Measurements from ENCODE around the gene FBN2.

The FBN2 gene

DNA sequence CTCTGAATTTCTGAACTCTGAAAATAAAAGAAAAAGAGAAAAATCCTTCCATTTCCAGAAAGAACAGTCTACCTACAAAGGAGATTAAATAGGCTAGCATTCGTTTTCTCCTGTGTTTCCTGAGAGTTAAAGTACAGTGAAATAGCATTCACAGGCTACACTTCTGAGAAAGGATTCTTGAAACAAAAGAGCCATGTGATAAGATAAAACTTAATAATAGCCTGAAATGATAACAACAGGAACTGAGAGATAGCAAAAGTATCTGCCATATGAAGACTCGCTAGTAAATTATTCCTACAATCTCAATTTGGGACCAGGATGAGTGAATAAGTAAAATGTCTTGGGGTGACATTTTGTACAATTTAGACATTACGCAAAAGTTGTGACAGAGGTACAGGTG, 62.4 kb downstream of the FBN2 start:
- ChIA-PET POLR2A (no interaction called here), CTCF (no interaction called here)
- TF ChIP-seq CTCF (IDR thresholded peaks at IDR 0.05; ENCODE audit: control extremely low read depth, extremely low read depth, low read depth, missing control alignments): no peak
- no peak for DNase-seq (ENCODE audit: extremely low spot score)

DNA sequence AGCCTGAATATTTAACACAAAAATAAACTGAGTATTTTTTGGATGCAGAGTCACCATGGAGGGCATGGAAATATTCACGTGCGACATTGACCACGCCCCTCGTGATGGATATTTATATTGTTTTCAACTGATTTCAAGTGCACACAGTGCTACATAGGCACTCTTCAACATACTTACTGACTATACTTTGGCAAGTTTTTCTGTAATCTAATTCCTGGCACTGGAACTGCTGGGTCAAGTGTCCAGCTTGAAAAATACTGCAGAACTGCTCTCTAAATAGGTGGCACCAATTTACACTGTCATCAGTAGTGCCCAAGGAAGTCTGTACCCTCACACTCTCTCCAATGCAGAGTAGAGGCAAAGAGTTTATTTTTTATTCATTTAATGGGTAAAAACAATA, 65.1 kb downstream of the FBN2 start:
- DNase-seq (ENCODE audit: extremely low spot score): no peak
- ChIA-PET POLR2A (no interaction called here), CTCF (no interaction called here)
- no peak for TF ChIP-seq CTCF (IDR thresholded peaks at IDR 0.05; ENCODE audit: control extremely low read depth, extremely low read depth, low read depth, missing control alignments)

DNA sequence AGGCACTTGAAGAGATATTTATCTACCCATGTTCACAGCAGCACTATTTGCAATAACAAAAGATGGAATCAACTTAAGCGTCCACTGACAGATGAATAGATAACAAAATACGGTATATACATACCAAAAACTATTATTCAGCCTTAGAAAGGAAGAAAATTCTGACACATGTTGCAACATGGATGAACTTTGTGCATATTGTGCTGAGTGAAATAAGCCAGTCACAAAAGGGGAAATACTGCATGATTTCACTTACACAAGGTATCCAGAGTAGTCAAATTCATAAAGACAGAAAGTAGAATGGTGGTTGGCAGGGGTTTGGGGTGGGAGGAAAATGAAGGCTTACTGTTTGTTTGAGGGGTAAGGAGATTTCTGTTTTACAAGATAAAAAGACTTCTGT, 66.0 kb downstream of the FBN2 start:
- no peak for DNase-seq (ENCODE audit: extremely low spot score)
- CTCF ChIA-PET: no interaction called here
- POLR2A ChIA-PET: no interaction called here
- no peak for TF ChIP-seq CTCF (IDR thresholded peaks at IDR 0.05; ENCODE audit: control extremely low read depth, extremely low read depth, low read depth, missing control alignments)

DNA sequence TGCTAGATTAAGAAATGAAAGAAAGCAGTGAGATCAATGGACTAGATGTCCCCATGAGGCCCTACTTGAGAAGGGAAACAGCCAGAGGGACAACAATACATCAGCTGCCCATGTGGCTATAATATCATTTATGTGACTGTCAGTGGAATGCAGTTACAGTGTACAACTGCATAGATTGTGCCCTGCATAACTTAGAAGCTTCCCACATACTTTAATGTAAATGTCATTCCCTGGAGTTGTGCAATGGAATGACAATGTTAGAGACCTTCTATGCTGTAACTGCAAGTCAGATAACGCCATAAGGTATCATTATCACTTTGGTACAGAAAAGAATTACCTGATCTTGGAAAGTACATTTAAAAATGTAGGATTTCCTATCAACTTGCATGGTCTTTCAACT, 67.4 kb downstream of the FBN2 start:
- ChIA-PET CTCF (interaction anchor here (1.2 kb wide), 1 partner anchor 10 kb away, joined by 3 read pairs; no protein-coding TSS in a partner anchor), POLR2A (no interaction called here)
- TF ChIP-seq CTCF (IDR thresholded peaks at IDR 0.05; ENCODE audit: control extremely low read depth, extremely low read depth, low read depth, missing control alignments): no peak
- DNase-seq (ENCODE audit: extremely low spot score): no peak

GRCh38 chr5:128469912-128470311, 68.1 kb downstream of the FBN2 start:
- POLR2A ChIA-PET: no interaction called here
- no peak for TF ChIP-seq CTCF (IDR thresholded peaks at IDR 0.05; ENCODE audit: control extremely low read depth, extremely low read depth, low read depth, missing control alignments)
- CTCF ChIA-PET: no interaction called here
- DNase-seq (ENCODE audit: extremely low spot score): no peak

DNA sequence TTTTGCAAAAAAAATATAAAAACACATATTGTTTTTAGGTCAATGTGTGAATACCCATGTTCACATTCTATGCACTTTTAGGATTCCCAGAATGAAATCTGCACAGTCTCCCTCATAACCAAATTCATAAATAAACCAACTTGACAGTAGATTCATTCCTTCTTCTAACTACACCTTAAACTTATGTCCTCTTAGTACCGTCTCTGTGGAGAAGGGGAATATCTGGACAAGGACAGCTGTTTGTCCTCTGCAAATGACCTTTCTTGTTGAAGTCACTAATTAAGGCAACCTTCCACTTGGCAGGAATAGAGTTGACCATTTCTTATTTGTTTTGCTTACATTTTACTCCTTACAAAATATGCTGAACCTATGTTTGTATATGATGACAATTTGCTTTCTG, 71.1 kb downstream of the FBN2 start:
- POLR2A ChIA-PET: no interaction called here
- no peak for TF ChIP-seq CTCF (IDR thresholded peaks at IDR 0.05; ENCODE audit: control extremely low read depth, extremely low read depth, low read depth, missing control alignments)
- CTCF ChIA-PET: no interaction called here

GRCh38 chr5:128466554-128466953, 71.5 kb downstream of the FBN2 start:
- CTCF ChIA-PET: interaction anchor here (0.9 kb wide), 1 partner anchor 14 kb away, joined by 4 read pairs; no protein-coding TSS in a partner anchor
- POLR2A ChIA-PET: no interaction called here
- TF ChIP-seq CTCF (IDR thresholded peaks at IDR 0.05; ENCODE audit: control extremely low read depth, extremely low read depth, low read depth, missing control alignments): no peak
- DNase-seq (ENCODE audit: extremely low spot score): no peak

More for the DNA sequence above, 71.1 kb downstream of the FBN2 start:
- DNase-seq (ENCODE audit: extremely low spot score): no peak

Data from GM10248 (cell line).